Measurements from ENCODE around the gene RIPK4.

- TF ChIP-seq CTCF (IDR thresholded peaks at IDR 0.05), result no peak
- TF ChIP-seq POLR2A (IDR thresholded peaks at IDR 0.05), result no peak
Observed at GRCh38 chr21:41717573-41718330, 49.1 kb downstream of the RIPK4 start.

Data from testis (tissue), 2 donors.